Measurements from ENCODE around the gene BCAS1. TPM values are rescaled to one million over a fixed set of nuclear protein-coding genes. Genes with fewer than 3 reads are reported as not detected.

Gene BCAS1
- total and polyA plus RNA-seq, 2 donors (not counting 3 experiments of a cell fraction or from before 2014, with no cell fraction given): not detected

DNA sequence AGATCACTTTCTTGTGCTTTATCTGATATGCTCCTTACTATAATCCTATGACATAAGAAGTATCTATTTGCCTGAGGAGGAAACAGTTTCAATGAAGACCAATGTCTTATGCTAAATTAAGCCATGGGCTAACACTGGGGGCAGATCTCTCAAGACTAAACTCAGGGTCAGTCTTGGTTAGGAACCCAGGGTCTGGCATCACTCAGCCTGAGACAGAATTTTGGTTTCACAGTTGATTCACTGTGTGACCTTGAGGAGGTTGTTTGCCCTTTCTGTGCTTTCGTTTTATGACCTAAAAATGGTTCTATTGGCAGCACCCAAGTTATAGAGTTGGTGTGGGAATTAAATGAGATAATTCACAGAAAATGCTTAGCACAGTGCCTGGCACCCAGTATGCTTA, 4.9 kb upstream of the BCAS1 start:
- Histone ChIP-seq H3K4me2 (ENCODE audit: insufficient read depth, low read length) (no peak overlapping the region), H3K9me1 (replicated peaks; ENCODE audit: control insufficient read depth, extremely low read depth, insufficient read depth, low read length) (no peaks in the 10 kb centered on the region), H3K9ac (replicated peaks; ENCODE audit: extremely low read depth, insufficient read depth, low read length) (no peak overlapping the region), H3K79me2 (ENCODE audit: control insufficient read depth, insufficient read depth, low read length) (no peaks in the 10 kb centered on the region), H3K4me1 (ENCODE audit: control insufficient read depth, extremely low read depth, insufficient read depth, low read length) (peaks cover 4% of the 10 kb centered on the region), H3K9me3 (replicated peaks; ENCODE audit: control insufficient read depth, insufficient read depth, low read length) (no peaks in the 10 kb centered on the region), H3K36me3 (ENCODE audit: control insufficient read depth in 2 of 2, extremely low read depth in 1 of 2, insufficient read depth in 2 of 2, low read length in 2 of 2) (no peaks in the 10 kb centered on the region), H2AFZ (ENCODE audit: low read depth, low read length) (no peak overlapping the region), H3K27ac (ENCODE audit: insufficient read depth, low read depth, low read length) (no peak overlapping the region), H3K27me3 (ENCODE audit: control insufficient read depth in 2 of 2, insufficient read depth in 2 of 2, low read length in 2 of 2) (no peaks in the 10 kb centered on the region), H4K20me1 (replicated peaks; ENCODE audit: control insufficient read depth, extremely low read depth, insufficient read depth, low read length) (no peaks in the 10 kb centered on the region), H3K4me3 (replicated peaks in 1 of 3; ENCODE audit: insufficient read depth in 1 of 3, low read depth in 1 of 3, low read length in 3 of 3) (no peak overlapping the region)
- FAIRE-seq (no peak), DNase-seq (ENCODE audit: low read depth, low spot score) (no peak)
- CTCF ChIA-PET: no interaction called here
- dilution Hi-C loops (cut with MboI; ENCODE audit: extremely low pct_ligation_motif_present, low sequenced_read_pairs): no loop called here
- BruUV-seq (replicated peaks): no TSS peak
- intact Hi-C loops (cut with micrococcal nuclease): no loop called here
- POLR2A ChIA-PET: no interaction called here
- TF ChIP-seq GATA2 (IDR thresholded peaks at IDR 0.05; ENCODE audit: insufficient read depth, insufficient read length, low read depth, low read length): no peak
- no peak for TF ChIP-seq POLR2A (IDR thresholded peaks at IDR 0.05; ENCODE audit: low read depth, low read length)
- no peak for TF ChIP-seq CTCF (IDR thresholded peaks at IDR 0.05; ENCODE audit: extremely low read depth in 1 of 2, insufficient read depth in 1 of 2, low read depth in 1 of 2, low read length in 2 of 2)
- TF ChIP-seq, protein P1, sequence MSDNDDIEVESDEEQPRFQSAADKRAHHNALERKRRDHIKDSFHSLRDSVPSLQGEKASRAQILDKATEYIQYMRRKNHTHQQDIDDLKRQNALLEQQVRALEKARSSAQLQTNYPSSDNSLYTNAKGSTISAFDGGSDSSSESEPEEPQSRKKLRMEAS (IDR thresholded peaks at IDR 0.05; ENCODE audit: insufficient read depth, insufficient read length): no peak
- no peak for TF ChIP-seq EZH2 (IDR thresholded peaks at IDR 0.05; ENCODE audit: borderline replicate concordance, low read depth, low read length, severe bottlenecking)
- TF ChIP-seq JUN (IDR thresholded peaks at IDR 0.05; ENCODE audit: borderline replicate concordance, insufficient read depth, insufficient read length, low read depth): no peak
- TF ChIP-seq POLR2AphosphoS5 (IDR thresholded peaks at IDR 0.05; ENCODE audit: insufficient read depth, low read depth, low read length): no peak
- no peak for TF ChIP-seq FOS (IDR thresholded peaks at IDR 0.05; ENCODE audit: borderline replicate concordance, insufficient read depth, low read length)
- TF ChIP-seq MYC (IDR thresholded peaks at IDR 0.05; ENCODE audit: low read depth, low read length): no peak
